Breast epithelium (tissue), 4 donors: ENCODE measurements around the gene PTPRA. TPM values are rescaled to one million over a fixed set of nuclear protein-coding genes. Genes with fewer than 3 reads are reported as not detected.
"Not testable (repeated sequence)": the region's sequence is repeated elsewhere in the genome, so short reads cannot be mapped to it uniquely, and the experiment has no call there.

Experiments used
- DNase-seq, 2 donors: peaks; one replicate each; pipeline ENCODE4 v3.0.0-alpha.2; 2019; ENCODE audit warnings: low spot score in 2 of 2
- H3K27ac ChIP-seq, 2 donors: fragments of 200-600 bp; sonication (generic) in 1 of 2; one replicate each; pipeline ENCODE4 v1.5.1; 2016 to 2019; ENCODE audit warnings: mild to moderate bottlenecking in 1 of 2
- H3K27me3 ChIP-seq, 2 donors: fragments of 200-600 bp; sonication (generic) in 1 of 2; one replicate each; pipeline versions ENCODE4 v1.5.1 to v1.6.0; 2017 to 2019; ENCODE audit warnings: control low read depth in 1 of 2, mild to moderate bottlenecking in 1 of 2
- H3K36me3 ChIP-seq: fragments of 200-600 bp; one replicate; pipeline ENCODE4 v1.5.1; 2019
- H3K4me1 ChIP-seq, 2 donors: fragments of 200-600 bp; sonication (generic); one replicate each; pipeline ENCODE4 v1.5.1; 2016 to 2019; ENCODE audit warnings: control low read depth in 1 of 2
- H3K4me3 ChIP-seq, 3 donors: fragments of 200-600 bp; sonication (generic); 1 replicate in 2 of 3; 2 replicates in 1 of 3; pipeline ENCODE4 v1.5.1; 2016 to 2019; ENCODE audit warnings: mild to moderate bottlenecking in 3 of 3, moderate library complexity in 2 of 3
- H3K9me3 ChIP-seq, 2 donors: fragments of 200-600 bp; sonication (generic) in 1 of 2; one replicate each; pipeline ENCODE4 v1.5.1; 2016 to 2019; ENCODE audit warnings: control low read depth in 1 of 2
- CTCF ChIP-seq, 3 donors: fragments of 450-650 bp; IDR thresholded peaks; one replicate each; pipeline ENCODE4 v1.5.1; 2016 to 2017; ENCODE audit warnings: antibody characterized with exemption in 3 of 3, mild to moderate bottlenecking in 3 of 3, moderate library complexity in 3 of 3
- POLR2A ChIP-seq: fragments of 450-650 bp; IDR thresholded peaks from one replicate; pipeline ENCODE4 v1.6.1; 2016; ENCODE audit warnings: antibody characterized with exemption, mild to moderate bottlenecking, moderate library complexity
- POLR2AphosphoS5 ChIP-seq, 3 donors: sonication (generic); formaldehyde crosslinking; IDR thresholded peaks; one replicate each; pipeline ENCODE4 v1.6.1; 2017; ENCODE audit warnings: antibody characterized with exemption in 3 of 3
- intact Hi-C: fragments of 100-400 bp; cut with DNase I; formaldehyde crosslinking; loops from one replicate; pipeline ENCODE4 v1.15.1; 2023; ENCODE audit warnings: low total_unique reads
- total RNA-seq, 3 donors: library from RNA; depleted of rRNA; stranded (reverse); fragments of >200 nt; gene quantifications; one replicate each; pipeline ENCODE4 v1.1.0, GENCODE V29; 2016

PTPRA gene
- total RNA-seq, 3 donors from 2014 or later: 89.1 to 102 (median 96.0) TPM

GRCh38 chr20:3071610-3072529 lies 198.6 kb downstream of the PTPRA start, which contains the start of gene OXT:
Gene OXT (plus strand): TSS chr20:3071620. CDS start chr20:3071656, 36 bp downstream.
- no peaks in the 10 kb centered on the region for H3K27me3 ChIP-seq
- peaks cover 0 to 7% of the 10 kb centered on the region in 2 donors for H3K4me1 ChIP-seq
- TF ChIP-seq POLR2A: no peak
- TF ChIP-seq POLR2AphosphoS5 (IDR thresholded peaks at IDR 0.05): no peak
- no peak for TF ChIP-seq CTCF (IDR thresholded peaks at IDR 0.05)
- H3K9me3 ChIP-seq: no peaks in the 10 kb centered on the region
- H3K27ac ChIP-seq: peak within 1 kb of the TSS in 1 of 2 donors; percentile 43
- intact Hi-C loops: no loop called here
- no peaks in the 10 kb centered on the region for H3K36me3 ChIP-seq
- H3K4me3 ChIP-seq: peak within 1 kb of the TSS; percentile 58 to 88 (median 67)
- no peak for DNase-seq

GRCh38 chr20:3072530-3073250 lies 199.4 kb downstream of the PTPRA start:
- intact Hi-C loops: no loop called here
- Histone ChIP-seq H3K4me1 (peaks cover 0 to 7% of the 10 kb centered on the region in 2 donors), H3K4me3 (peak overlapping the region; percentile 58 to 88 (median 67)), H3K27me3 (no peaks in the 10 kb centered on the region), H3K9me3 (no peaks in the 10 kb centered on the region), H3K36me3 (no peaks in the 10 kb centered on the region), H3K27ac (no peak overlapping the region)
- DNase-seq: no peak
- no peak for TF ChIP-seq CTCF (IDR thresholded peaks at IDR 0.05)
- no peak for TF ChIP-seq POLR2A
- TF ChIP-seq POLR2AphosphoS5 (IDR thresholded peaks at IDR 0.05): no peak

- DNase-seq, H3K36me3 ChIP-seq, H3K4me1 ChIP-seq, H3K27me3 ChIP-seq, intact Hi-C loops, H3K9me3 ChIP-seq, H3K4me3 ChIP-seq, H3K27ac ChIP-seq: not testable (repeated sequence)
Observed at GRCh38 chr20:3073251-3073643, 200.0 kb downstream of the PTPRA start.

- no peak for TF ChIP-seq CTCF (IDR thresholded peaks at IDR 0.05)
- Histone ChIP-seq H3K4me1 (peaks cover 0 to 7% of the 10 kb centered on the region in 2 donors), H3K36me3 (no peaks in the 10 kb centered on the region), H3K9me3 (no peaks in the 10 kb centered on the region), H3K27me3 (no peaks in the 10 kb centered on the region), H3K27ac (no peak overlapping the region), H3K4me3 (no peak overlapping the region)
- intact Hi-C loops: no loop called here
- DNase-seq: peak in 1 of 2 donors; percentile 33
Observed at GRCh38 chr20:3074812-3075211, 201.5 kb downstream of the PTPRA start.

GRCh38 chr20:3075315-3075714 lies 202.0 kb downstream of the PTPRA start:
- H3K4me3 ChIP-seq, H3K36me3 ChIP-seq, H3K27me3 ChIP-seq, DNase-seq, intact Hi-C loops, H3K9me3 ChIP-seq, H3K4me1 ChIP-seq, H3K27ac ChIP-seq: not testable (repeated sequence)

- no peaks in the 10 kb centered on the region for H3K4me1 ChIP-seq
- H3K9me3 ChIP-seq: no peaks in the 10 kb centered on the region
- no peak for TF ChIP-seq POLR2A
- no peak for TF ChIP-seq POLR2AphosphoS5 (IDR thresholded peaks at IDR 0.05)
- no peak for TF ChIP-seq CTCF (IDR thresholded peaks at IDR 0.05)
- intact Hi-C loops: no loop called here
- H3K27ac ChIP-seq: no peak overlapping the region
- DNase-seq: peak in 1 of 2 donors; percentile 15
- H3K27me3 ChIP-seq: peaks cover 0 to 4% of the 10 kb centered on the region in 2 donors
- no peaks in the 10 kb centered on the region for H3K36me3 ChIP-seq
- H3K4me3 ChIP-seq: no peak overlapping the region
Observed at GRCh38 chr20:3077618-3078134, 204.4 kb downstream of the PTPRA start.
